ENCODE data around the gene CDK14.

The CDK14 gene

DNA sequence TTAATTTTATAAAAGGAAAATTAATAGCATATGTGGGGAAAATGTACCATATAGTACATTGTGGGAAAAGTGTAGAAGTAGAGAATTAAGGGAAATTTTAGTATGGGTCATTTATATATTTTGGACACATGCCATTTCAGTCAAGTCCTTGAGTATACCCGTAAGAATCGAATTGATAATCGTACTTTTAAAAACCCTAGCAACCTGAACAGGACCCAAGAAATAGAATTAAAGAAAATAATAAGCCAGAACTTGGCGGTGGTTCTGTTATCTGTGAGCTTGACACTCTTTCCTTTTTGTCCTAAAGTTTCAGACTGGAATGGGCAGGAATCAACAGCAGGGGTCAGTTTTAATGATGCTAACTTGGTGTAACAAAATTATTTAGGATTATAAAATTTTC lies 221.0 kb downstream of the CDK14 start:
- Histone ChIP-seq H3K9me3 (ENCODE audit: insufficient read depth, low read length) (no peaks in the 10 kb centered on the region), H4K20me1 (ENCODE audit: insufficient read depth, low read length) (no peaks in the 10 kb centered on the region), H3K4me2 (ENCODE audit: low read length) (peak overlapping the region; percentile 86), H3K9ac (ENCODE audit: low read length) (no peak overlapping the region), H3K4me3 (ENCODE audit: low read length) (no peak overlapping the region), H3K4me1 (ENCODE audit: low read length) (peaks cover 13% of the 10 kb centered on the region), H3K79me2 (ENCODE audit: low read length) (no peaks in the 10 kb centered on the region), H2AFZ (ENCODE audit: low read depth, low read length) (no peak overlapping the region), H3K27ac (ENCODE audit: low read length) (no peak overlapping the region), H3K27me3 (ENCODE audit: low read depth, low read length) (no peaks in the 10 kb centered on the region), H3K36me3 (replicated peaks; ENCODE audit: low read depth, low read length) (no peaks in the 10 kb centered on the region)
- TF ChIP-seq CTCF (IDR thresholded peaks at IDR 0.05; ENCODE audit: low read depth, low read length) (no peak), EZH2phosphoT487 (IDR thresholded peaks at IDR 0.05; ENCODE audit: low read depth) (no peak)

- Histone ChIP-seq H3K4me1 (ENCODE audit: low read length) (peaks cover 13% of the 10 kb centered on the region), H3K36me3 (replicated peaks; ENCODE audit: low read depth, low read length) (no peaks in the 10 kb centered on the region), H3K27me3 (ENCODE audit: low read depth, low read length) (no peaks in the 10 kb centered on the region), H3K27ac (ENCODE audit: low read length) (no peak overlapping the region), H3K9me3 (ENCODE audit: insufficient read depth, low read length) (no peaks in the 10 kb centered on the region), H3K4me3 (ENCODE audit: low read length) (no peak overlapping the region), H3K9ac (ENCODE audit: low read length) (no peak overlapping the region), H3K4me2 (ENCODE audit: low read length) (no peak overlapping the region), H4K20me1 (ENCODE audit: insufficient read depth, low read length) (no peaks in the 10 kb centered on the region), H2AFZ (ENCODE audit: low read depth, low read length) (no peak overlapping the region), H3K79me2 (ENCODE audit: low read length) (no peaks in the 10 kb centered on the region)
- TF ChIP-seq CTCF (IDR thresholded peaks at IDR 0.05; ENCODE audit: low read depth, low read length), result no peak
- TF ChIP-seq EZH2phosphoT487 (IDR thresholded peaks at IDR 0.05; ENCODE audit: low read depth), result no peak
These were observed 221.7 kb downstream of the CDK14 start for GRCh38 chr7:90817846-90818245.

GRCh38 chr7:90818341-90818740 lies 222.2 kb downstream of the CDK14 start:
- no peaks in the 10 kb centered on the region for H4K20me1 ChIP-seq (ENCODE audit: insufficient read depth, low read length)
- H3K27ac ChIP-seq (ENCODE audit: low read length), result no peak overlapping the region
- no peak overlapping the region for H3K4me2 ChIP-seq (ENCODE audit: low read length)
- TF ChIP-seq CTCF (IDR thresholded peaks at IDR 0.05; ENCODE audit: low read depth, low read length), result no peak
- no peak for TF ChIP-seq EZH2phosphoT487 (IDR thresholded peaks at IDR 0.05; ENCODE audit: low read depth)
- H3K4me1 ChIP-seq (ENCODE audit: low read length), result peaks cover 13% of the 10 kb centered on the region
- no peaks in the 10 kb centered on the region for H3K36me3 ChIP-seq (replicated peaks; ENCODE audit: low read depth, low read length)
- no peaks in the 10 kb centered on the region for H3K9me3 ChIP-seq (ENCODE audit: insufficient read depth, low read length)
- H3K4me3 ChIP-seq (ENCODE audit: low read length), result no peak overlapping the region
- H3K27me3 ChIP-seq (ENCODE audit: low read depth, low read length), result no peaks in the 10 kb centered on the region
- no peaks in the 10 kb centered on the region for H3K79me2 ChIP-seq (ENCODE audit: low read length)
- H3K9ac ChIP-seq (ENCODE audit: low read length), result no peak overlapping the region
- no peak overlapping the region for H2AFZ ChIP-seq (ENCODE audit: low read depth, low read length)

- no peaks in the 10 kb centered on the region for H3K36me3 ChIP-seq (replicated peaks; ENCODE audit: low read depth, low read length)
- no peaks in the 10 kb centered on the region for H4K20me1 ChIP-seq (ENCODE audit: insufficient read depth, low read length)
- no peaks in the 10 kb centered on the region for H3K79me2 ChIP-seq (ENCODE audit: low read length)
- H3K27ac ChIP-seq (ENCODE audit: low read length), result no peak overlapping the region
- H3K4me1 ChIP-seq (ENCODE audit: low read length), result peaks cover 3% of the 10 kb centered on the region
- H3K4me2 ChIP-seq (ENCODE audit: low read length), result no peak overlapping the region
- H3K9ac ChIP-seq (ENCODE audit: low read length), result no peak overlapping the region
- H3K9me3 ChIP-seq (ENCODE audit: insufficient read depth, low read length), result no peaks in the 10 kb centered on the region
- H2AFZ ChIP-seq (ENCODE audit: low read depth, low read length), result no peak overlapping the region
- H3K4me3 ChIP-seq (ENCODE audit: low read length), result no peak overlapping the region
- no peaks in the 10 kb centered on the region for H3K27me3 ChIP-seq (ENCODE audit: low read depth, low read length)
- TF ChIP-seq CTCF (IDR thresholded peaks at IDR 0.05; ENCODE audit: low read depth, low read length) (no peak), EZH2phosphoT487 (IDR thresholded peaks at IDR 0.05; ENCODE audit: low read depth) (no peak)
These were observed 226.0 kb downstream of the CDK14 start for GRCh38 chr7:90821961-90822620.

Data from OCI-LY3 (cell line).